ENCODE measurements around the gene SAP30BP.

GRCh38 chr17:75630071-75630917 lies 36.8 kb upstream of the SAP30BP start:
- TF ChIP-seq CTCF (IDR thresholded peaks at IDR 0.05) (no peak), EZH2 (IDR thresholded peaks at IDR 0.05; ENCODE audit: borderline replicate concordance, insufficient read depth, low read depth, low read length, poor library complexity, severe bottlenecking) (no peak)
